ENCODE data around the gene PRPH.
"Not testable (repeated sequence)": the region's sequence is repeated elsewhere in the genome, so short reads cannot be mapped to it uniquely, and the experiment has no call there.

PRPH gene

GRCh38 chr12:49295082-49295936 is at the start of gene PRPH:
PRPH (plus strand) TSS chr12:49295147; CDS start chr12:49295201, 54 bp downstream.
- DNase-seq (ENCODE audit: low read depth, low spot score) = no peak

- DNase-seq (ENCODE audit: low read depth, low spot score) = no peak
Observed at GRCh38 chr12:49251357-49251756, 43.6 kb upstream of the PRPH start.

DNA sequence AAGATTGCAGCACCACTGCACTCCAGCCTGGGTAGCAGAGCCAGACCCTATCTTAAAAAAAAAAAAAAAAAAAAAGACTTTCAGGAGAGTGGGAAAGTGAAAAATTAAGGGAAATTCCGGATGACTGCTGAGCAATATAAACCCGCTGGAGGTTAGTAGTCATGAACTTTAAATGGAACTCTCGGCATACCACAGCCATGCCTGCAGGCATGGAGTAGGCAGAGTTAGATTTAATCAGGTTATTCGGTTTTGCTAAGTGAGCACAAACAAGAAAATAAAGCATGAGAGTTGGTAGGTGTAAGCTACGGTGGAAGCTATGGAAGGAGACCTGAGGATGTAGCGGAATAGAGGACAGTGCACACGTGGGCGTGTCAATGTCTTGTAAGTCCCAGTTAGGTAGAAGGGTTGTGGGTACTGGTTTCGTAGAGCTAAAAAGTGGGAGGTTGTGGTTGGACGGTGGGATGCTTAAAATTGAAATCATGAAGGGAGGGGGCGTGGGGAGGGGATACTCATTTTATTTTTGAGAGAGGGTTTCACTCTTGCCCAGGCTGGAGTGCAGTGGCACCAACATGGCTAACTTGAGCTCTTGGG is 41.8 kb upstream of the PRPH start:
- DNase-seq (ENCODE audit: low read depth, low spot score) = no peak

- DNase-seq (ENCODE audit: low read depth, low spot score) = not testable (repeated sequence)
Observed at GRCh38 chr12:49255456-49255855, 39.5 kb upstream of the PRPH start.

GRCh38 chr12:49255857-49256637 is 38.9 kb upstream of the PRPH start:
- DNase-seq (ENCODE audit: low read depth, low spot score) = no peak

DNA sequence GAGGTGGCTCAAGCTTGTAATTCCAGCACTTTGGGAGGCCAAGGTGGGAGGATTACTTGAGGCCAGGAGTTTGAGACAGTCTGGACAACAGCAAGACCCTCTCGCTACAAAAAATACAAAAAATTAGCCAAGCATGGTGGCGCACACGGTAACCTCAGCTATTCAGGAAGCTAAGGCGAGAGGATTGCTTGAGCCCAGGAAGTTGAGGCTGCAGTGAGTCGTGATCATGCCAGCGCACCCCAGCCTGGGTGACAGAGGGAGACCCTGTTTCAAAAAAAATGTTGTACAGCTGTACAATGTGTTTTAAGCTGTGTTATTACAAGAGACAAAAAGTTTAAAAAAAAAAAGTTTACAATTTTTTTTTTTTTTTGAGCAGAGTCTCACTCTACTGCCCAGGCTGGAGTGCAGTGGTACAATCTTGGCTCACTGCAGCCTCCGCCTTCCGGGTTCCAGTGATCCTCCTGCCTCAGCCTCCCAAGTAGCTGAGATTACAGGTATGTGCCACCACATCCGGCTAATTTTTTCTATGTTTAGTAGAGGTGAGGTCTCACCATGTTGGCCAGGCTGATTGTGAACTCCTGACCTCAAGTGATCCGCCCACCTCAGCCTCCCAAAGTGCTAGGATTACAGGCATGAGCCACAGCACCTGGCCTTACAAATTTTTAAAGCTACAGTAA is 37.3 kb upstream of the PRPH start:
- DNase-seq (ENCODE audit: low read depth, low spot score) = not testable (repeated sequence)

DNA sequence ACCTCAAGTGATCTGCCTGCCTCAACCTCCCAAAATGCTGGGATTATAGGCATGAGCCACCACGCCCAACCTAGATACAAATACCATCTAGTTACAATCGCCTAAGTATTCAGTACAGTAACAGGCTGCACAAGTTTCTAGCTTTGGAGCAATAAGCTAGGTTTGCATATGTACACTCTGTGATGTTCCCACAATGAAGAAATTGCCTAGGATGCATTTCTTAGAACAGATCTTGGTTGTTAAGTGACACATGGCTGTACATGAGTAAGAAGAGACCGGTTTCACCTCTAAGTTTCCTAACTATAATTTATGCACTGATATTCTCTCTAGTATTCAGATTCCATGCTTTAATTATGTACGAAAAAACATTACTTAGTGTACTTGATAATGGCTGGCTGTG is 35.5 kb upstream of the PRPH start:
- no peak for DNase-seq (ENCODE audit: low read depth, low spot score)

GRCh38 chr12:49260166-49260565 is 34.8 kb upstream of the PRPH start:
- no peak for DNase-seq (ENCODE audit: low read depth, low spot score)

DNA sequence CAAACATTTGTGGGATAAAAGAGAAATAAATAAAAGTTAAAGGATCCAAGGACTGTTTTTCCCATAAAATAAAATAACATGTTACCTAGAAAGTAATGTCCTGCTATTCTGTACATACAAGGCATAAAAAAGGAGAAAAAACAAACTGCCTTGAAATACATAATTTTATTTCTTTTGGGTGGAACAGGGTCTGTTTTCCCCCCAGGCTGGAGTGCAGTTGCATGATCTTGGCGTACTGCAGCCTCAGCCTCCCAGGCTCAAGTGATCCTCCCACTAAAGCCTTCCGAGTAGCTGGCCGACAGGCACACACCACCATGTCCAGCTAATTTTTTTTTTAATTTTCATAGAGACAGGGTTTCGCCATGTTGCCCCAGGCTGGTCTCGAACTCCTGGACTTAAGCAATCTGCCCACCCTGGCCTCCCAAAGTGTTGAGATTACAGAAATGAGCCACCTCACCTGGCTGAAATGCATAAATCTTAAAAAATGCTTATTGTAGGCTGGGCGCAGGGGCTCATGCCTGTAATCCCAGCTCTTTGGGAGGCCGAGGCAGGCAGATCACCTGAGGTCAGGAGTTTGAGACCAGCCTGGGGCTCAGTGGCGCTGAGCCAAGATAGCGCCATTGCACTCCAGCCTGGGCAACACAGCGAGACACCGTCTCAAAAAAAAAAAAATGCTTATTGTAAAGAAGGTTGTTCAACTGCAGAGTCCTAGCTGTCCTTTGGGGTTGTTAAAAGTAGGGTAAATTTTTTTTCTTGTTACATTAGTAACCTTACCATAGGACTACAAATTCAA is 34.2 kb upstream of the PRPH start:
- no peak for DNase-seq (ENCODE audit: low read depth, low spot score)

- no peak for DNase-seq (ENCODE audit: low read depth, low spot score)
Observed at GRCh38 chr12:49261721-49262120, 33.2 kb upstream of the PRPH start.

DNA sequence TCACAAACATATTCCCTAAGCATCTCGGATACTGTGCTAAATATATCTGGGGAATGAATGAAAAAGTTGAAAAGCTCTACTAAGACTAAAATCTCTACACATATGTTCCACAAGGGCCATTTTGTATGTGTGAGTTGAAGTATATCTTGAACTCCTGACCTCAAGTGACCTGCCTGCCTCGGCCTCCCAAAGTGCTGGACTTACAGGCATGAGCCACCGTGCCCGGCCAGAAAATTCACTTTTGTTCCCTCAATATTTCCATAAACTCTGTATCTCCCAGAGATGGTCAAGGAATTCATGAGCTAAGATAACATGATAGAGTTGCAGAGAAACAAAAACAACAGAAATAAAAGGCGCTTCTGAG is 31.6 kb upstream of the PRPH start:
- no peak for DNase-seq (ENCODE audit: low read depth, low spot score)

DNA sequence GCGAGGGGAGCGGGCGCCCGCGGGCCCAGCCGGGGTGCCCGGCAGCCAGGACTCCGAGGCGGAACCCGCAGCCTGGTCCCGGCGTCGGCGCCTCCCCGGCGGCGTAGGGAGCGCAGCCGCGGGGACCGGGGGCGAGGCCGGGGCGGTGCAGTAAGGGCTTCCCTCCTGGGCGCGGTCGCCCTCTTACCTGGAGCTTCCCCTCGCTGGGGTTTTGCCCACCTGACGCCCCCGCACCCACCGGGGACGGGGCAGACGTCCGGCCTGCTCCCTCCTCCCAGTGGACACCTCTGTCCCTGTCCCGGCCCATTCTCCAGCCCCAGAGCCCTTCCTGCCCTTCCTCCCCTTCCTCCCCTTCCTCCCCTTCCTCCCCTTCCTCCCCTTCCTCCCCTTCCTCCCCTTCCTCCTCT is 30.5 kb upstream of the PRPH start:
- no peak for DNase-seq (ENCODE audit: low read depth, low spot score)

GRCh38 chr12:49264873-49265792 is 29.8 kb upstream of the PRPH start, which contains the start of gene TUBA1C:
TUBA1C (plus strand) TSS chr12:49265082; CDS start chr12:49265182, 100 bp downstream.
- peak; percentile 98 for DNase-seq (ENCODE audit: low read depth, low spot score)

- not testable (repeated sequence) for DNase-seq (ENCODE audit: low read depth, low spot score)
Observed at GRCh38 chr12:49269191-49269590, 25.8 kb upstream of the PRPH start.

- no peak for DNase-seq (ENCODE audit: low read depth, low spot score)
Observed at GRCh38 chr12:49272790-49273725, 21.9 kb upstream of the PRPH start.

GRCh38 chr12:49273726-49274395 is 21.1 kb upstream of the PRPH start:
- DNase-seq (ENCODE audit: low read depth, low spot score) = no peak

- DNase-seq (ENCODE audit: low read depth, low spot score) = no peak
Observed at GRCh38 chr12:49274396-49275069, 20.4 kb upstream of the PRPH start.

Data from ELF-1 (cell line).